ENCODE measurements around the gene GPX7. TPM values are rescaled to one million over a fixed set of nuclear protein-coding genes. Genes with fewer than 3 reads are reported as not detected.

Gene GPX7
- polyA plus RNA-seq, 1 donor from 2014 or later: 1.3 TPM

DNA sequence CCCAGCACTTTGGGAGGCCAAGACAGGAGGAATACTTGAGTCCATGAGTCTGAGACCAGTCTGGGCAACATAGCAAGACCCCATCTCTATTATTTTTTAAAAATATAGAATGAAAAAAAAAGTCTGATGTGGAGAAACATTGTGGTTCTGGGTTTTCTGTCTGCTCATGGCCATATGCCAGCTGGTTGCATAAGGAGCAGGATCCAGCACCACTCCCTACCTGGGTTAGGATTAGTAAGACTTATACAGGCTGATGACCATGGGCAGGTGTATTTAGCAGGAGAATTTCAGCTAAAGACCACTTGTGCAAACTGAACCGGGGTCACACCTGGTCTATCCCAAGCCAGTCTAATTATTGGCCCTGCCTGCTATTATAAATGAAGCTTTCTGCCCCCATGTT is 16.7 kb upstream of the GPX7 start:
- H3K9me3 ChIP-seq (ENCODE audit: low read length): no peaks in the 10 kb centered on the region
- H3K27ac ChIP-seq (ENCODE audit: low read length): no peak overlapping the region
- no peaks in the 10 kb centered on the region for H3K36me3 ChIP-seq (ENCODE audit: insufficient read depth, low read length)
- TF ChIP-seq POLR2AphosphoS5 (IDR thresholded peaks at IDR 0.05): no peak
- no peak for TF ChIP-seq RAD21 (conservative IDR thresholded peaks at IDR 0.05)
- no peak for TF ChIP-seq EP300 (conservative IDR thresholded peaks at IDR 0.05; ENCODE audit: poor library complexity, severe bottlenecking)
- TF ChIP-seq SMC3 (conservative IDR thresholded peaks at IDR 0.05; ENCODE audit: poor library complexity): no peak
- TF ChIP-seq TAF1 (IDR thresholded peaks at IDR 0.05; ENCODE audit: low read depth): no peak
- TF ChIP-seq, protein P1, sequence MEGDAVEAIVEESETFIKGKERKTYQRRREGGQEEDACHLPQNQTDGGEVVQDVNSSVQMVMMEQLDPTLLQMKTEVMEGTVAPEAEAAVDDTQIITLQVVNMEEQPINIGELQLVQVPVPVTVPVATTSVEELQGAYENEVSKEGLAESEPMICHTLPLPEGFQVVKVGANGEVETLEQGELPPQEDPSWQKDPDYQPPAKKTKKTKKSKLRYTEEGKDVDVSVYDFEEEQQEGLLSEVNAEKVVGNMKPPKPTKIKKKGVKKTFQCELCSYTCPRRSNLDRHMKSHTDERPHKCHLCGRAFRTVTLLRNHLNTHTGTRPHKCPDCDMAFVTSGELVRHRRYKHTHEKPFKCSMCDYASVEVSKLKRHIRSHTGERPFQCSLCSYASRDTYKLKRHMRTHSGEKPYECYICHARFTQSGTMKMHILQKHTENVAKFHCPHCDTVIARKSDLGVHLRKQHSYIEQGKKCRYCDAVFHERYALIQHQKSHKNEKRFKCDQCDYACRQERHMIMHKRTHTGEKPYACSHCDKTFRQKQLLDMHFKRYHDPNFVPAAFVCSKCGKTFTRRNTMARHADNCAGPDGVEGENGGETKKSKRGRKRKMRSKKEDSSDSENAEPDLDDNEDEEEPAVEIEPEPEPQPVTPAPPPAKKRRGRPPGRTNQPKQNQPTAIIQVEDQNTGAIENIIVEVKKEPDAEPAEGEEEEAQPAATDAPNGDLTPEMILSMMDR (IDR thresholded peaks at IDR 0.05; ENCODE audit: poor library complexity, severe bottlenecking): no peak
- TF ChIP-seq MXI1 (conservative IDR thresholded peaks at IDR 0.05; ENCODE audit: poor library complexity, severe bottlenecking): no peak
- TF ChIP-seq, protein P2, sequence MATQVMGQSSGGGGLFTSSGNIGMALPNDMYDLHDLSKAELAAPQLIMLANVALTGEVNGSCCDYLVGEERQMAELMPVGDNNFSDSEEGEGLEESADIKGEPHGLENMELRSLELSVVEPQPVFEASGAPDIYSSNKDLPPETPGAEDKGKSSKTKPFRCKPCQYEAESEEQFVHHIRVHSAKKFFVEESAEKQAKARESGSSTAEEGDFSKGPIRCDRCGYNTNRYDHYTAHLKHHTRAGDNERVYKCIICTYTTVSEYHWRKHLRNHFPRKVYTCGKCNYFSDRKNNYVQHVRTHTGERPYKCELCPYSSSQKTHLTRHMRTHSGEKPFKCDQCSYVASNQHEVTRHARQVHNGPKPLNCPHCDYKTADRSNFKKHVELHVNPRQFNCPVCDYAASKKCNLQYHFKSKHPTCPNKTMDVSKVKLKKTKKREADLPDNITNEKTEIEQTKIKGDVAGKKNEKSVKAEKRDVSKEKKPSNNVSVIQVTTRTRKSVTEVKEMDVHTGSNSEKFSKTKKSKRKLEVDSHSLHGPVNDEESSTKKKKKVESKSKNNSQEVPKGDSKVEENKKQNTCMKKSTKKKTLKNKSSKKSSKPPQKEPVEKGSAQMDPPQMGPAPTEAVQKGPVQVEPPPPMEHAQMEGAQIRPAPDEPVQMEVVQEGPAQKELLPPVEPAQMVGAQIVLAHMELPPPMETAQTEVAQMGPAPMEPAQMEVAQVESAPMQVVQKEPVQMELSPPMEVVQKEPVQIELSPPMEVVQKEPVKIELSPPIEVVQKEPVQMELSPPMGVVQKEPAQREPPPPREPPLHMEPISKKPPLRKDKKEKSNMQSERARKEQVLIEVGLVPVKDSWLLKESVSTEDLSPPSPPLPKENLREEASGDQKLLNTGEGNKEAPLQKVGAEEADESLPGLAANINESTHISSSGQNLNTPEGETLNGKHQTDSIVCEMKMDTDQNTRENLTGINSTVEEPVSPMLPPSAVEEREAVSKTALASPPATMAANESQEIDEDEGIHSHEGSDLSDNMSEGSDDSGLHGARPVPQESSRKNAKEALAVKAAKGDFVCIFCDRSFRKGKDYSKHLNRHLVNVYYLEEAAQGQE (IDR thresholded peaks at IDR 0.05; ENCODE audit: borderline replicate concordance): no peak
- no peak for TF ChIP-seq EZH2 (IDR thresholded peaks at IDR 0.05; ENCODE audit: borderline replicate concordance, insufficient read depth, low read length, poor library complexity, severe bottlenecking)
- H3K4me3 ChIP-seq (ENCODE audit: low read length): no peak overlapping the region
- no peak overlapping the region for H2AFZ ChIP-seq (ENCODE audit: low read depth, low read length)
- H4K20me1 ChIP-seq (ENCODE audit: insufficient read depth): no peaks in the 10 kb centered on the region
- no peak overlapping the region for H3K9ac ChIP-seq (ENCODE audit: low read length)
- H3K9me2 ChIP-seq (ENCODE audit: insufficient read depth, low read length): no peaks in the 10 kb centered on the region
- no peak overlapping the region for H3K4me2 ChIP-seq (ENCODE audit: low read length)
- no peaks in the 10 kb centered on the region for H3K27me3 ChIP-seq (ENCODE audit: insufficient read depth, low read depth, low read length)
- H3F3A ChIP-seq (ENCODE audit: insufficient read depth, low read length, poor library complexity, severe bottlenecking): peaks cover 3% of the 10 kb centered on the region
- H3K79me2 ChIP-seq (replicated peaks; ENCODE audit: insufficient read depth, low read length): no peaks in the 10 kb centered on the region

DNA sequence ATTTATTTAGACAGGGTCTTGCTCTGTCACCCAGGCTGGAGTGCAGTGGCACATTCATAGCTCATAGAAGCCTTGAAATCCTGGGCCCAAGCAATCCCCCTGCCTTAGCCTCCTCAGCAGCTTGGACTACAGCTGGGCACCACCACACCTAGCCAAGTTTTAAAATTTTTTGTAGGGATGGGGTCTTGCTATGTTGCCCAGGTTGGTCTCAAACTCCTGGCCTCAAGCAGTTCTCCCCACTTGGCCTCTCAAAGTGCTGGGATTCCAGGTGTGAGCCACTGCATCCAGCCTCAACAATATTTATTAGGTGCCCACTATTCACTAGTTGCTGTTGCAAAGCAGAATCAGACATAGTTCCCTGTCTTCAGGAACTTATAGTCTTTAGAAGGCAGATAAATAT is 14.1 kb upstream of the GPX7 start:
- Histone ChIP-seq H3K9me3 (ENCODE audit: low read length) (no peaks in the 10 kb centered on the region), H3K9ac (ENCODE audit: low read length) (no peak overlapping the region)
- TF ChIP-seq POLR2AphosphoS5 (IDR thresholded peaks at IDR 0.05): no peak
- no peak for TF ChIP-seq EZH2 (IDR thresholded peaks at IDR 0.05; ENCODE audit: borderline replicate concordance, insufficient read depth, low read length, poor library complexity, severe bottlenecking)
- no peak for TF ChIP-seq TAF1 (IDR thresholded peaks at IDR 0.05; ENCODE audit: low read depth)
- no peak for TF ChIP-seq SMC3 (conservative IDR thresholded peaks at IDR 0.05; ENCODE audit: poor library complexity)
- TF ChIP-seq, protein P2 (IDR thresholded peaks at IDR 0.05; ENCODE audit: borderline replicate concordance): no peak
- no peak for TF ChIP-seq EP300 (conservative IDR thresholded peaks at IDR 0.05; ENCODE audit: poor library complexity, severe bottlenecking)
- TF ChIP-seq RAD21 (conservative IDR thresholded peaks at IDR 0.05): no peak
- TF ChIP-seq MXI1 (conservative IDR thresholded peaks at IDR 0.05; ENCODE audit: poor library complexity, severe bottlenecking): no peak
- TF ChIP-seq, protein P1 (IDR thresholded peaks at IDR 0.05; ENCODE audit: poor library complexity, severe bottlenecking): no peak

More for the DNA sequence above, 14.1 kb upstream of the GPX7 start:
- peaks cover 3% of the 10 kb centered on the region for H3F3A ChIP-seq (ENCODE audit: insufficient read depth, low read length, poor library complexity, severe bottlenecking)
- no peaks in the 10 kb centered on the region for H3K36me3 ChIP-seq (ENCODE audit: insufficient read depth, low read length)
- no peak overlapping the region for H2AFZ ChIP-seq (ENCODE audit: low read depth, low read length)
- no peak overlapping the region for H3K4me2 ChIP-seq (ENCODE audit: low read length)
- H3K4me3 ChIP-seq (ENCODE audit: low read length): no peak overlapping the region
- no peaks in the 10 kb centered on the region for H3K27me3 ChIP-seq (ENCODE audit: insufficient read depth, low read depth, low read length)
- H3K9me2 ChIP-seq (ENCODE audit: insufficient read depth, low read length): no peaks in the 10 kb centered on the region
- no peaks in the 10 kb centered on the region for H3K79me2 ChIP-seq (replicated peaks; ENCODE audit: insufficient read depth, low read length)
- H3K27ac ChIP-seq (ENCODE audit: low read length): no peak overlapping the region
- H4K20me1 ChIP-seq (ENCODE audit: insufficient read depth): no peaks in the 10 kb centered on the region

All from neural cell (in vitro differentiated cells).